Keratinocyte (primary cell): ENCODE data around the gene DMRT2. TPM values are rescaled to one million over a fixed set of nuclear protein-coding genes. Genes with fewer than 3 reads are reported as not detected.

Experiments
- DNase-seq: peaks from one replicate; pipeline ENCODE4 v3.0.0-alpha.2; 2011; ENCODE audit warnings: low read depth, missing footprints, low spot score
- FAIRE-seq: peaks from 2 replicates; lab custom pipeline; 2011; peaks lifted over from hg19 to GRCh38; lab: Jason Lieb, UNC
- H2AFZ ChIP-seq: 2 replicates; pipeline ENCODE4 v1.6.0; 2012; ENCODE audit warnings: low read length, control low read depth, inconsistent platforms; ENCODE audit not compliant: control insufficient read depth
- H3K27ac ChIP-seq: 2 replicates; pipeline ENCODE4 v1.5.1; 2011; ENCODE audit warnings: low read length; ENCODE audit not compliant: control insufficient read depth, insufficient read depth
- H3K27me3 ChIP-seq: 3 replicates; pipeline ENCODE4 v1.6.0; 2011; ENCODE audit warnings: low read length; ENCODE audit not compliant: control insufficient read depth, insufficient read depth; ENCODE audit errors: extremely low read depth
- H3K36me3 ChIP-seq, 2 experiments: 2 replicates in 1 of 2; 3 replicates in 1 of 2; pipeline ENCODE4 v1.5.1; 2011; ENCODE audit warnings: low read length in 2 of 2, mild to moderate bottlenecking in 1 of 2; ENCODE audit not compliant: control insufficient read depth in 2 of 2, insufficient read depth in 2 of 2; ENCODE audit errors: extremely low read depth in 1 of 2
- H3K4me1 ChIP-seq: 3 replicates; pipeline ENCODE4 v1.5.1; 2011; ENCODE audit warnings: low read length; ENCODE audit not compliant: control insufficient read depth, insufficient read depth; ENCODE audit errors: extremely low read depth
- H3K4me2 ChIP-seq: 3 replicates; pipeline ENCODE4 v1.6.0; 2011; ENCODE audit warnings: low read depth, low read length; ENCODE audit not compliant: control insufficient read depth, insufficient read depth; ENCODE audit errors: extremely low read depth
- H3K4me3 ChIP-seq, 3 experiments: fragments of 200-600 bp in 1 of 3; sonication (generic) in 1 of 3; 2 replicates in 2 of 3; 3 replicates in 1 of 3; pipeline ENCODE4 v1.5.1; 2011 to 2016; ENCODE audit warnings: low read length in 3 of 3, mild to moderate bottlenecking in 3 of 3, control low read depth in 2 of 3, inconsistent platforms in 1 of 3, low read depth in 1 of 3, mixed read lengths in 1 of 3, mixed run types in 1 of 3, moderate library complexity in 1 of 3; ENCODE audit not compliant: control insufficient read depth in 2 of 3, insufficient read depth in 2 of 3; ENCODE audit errors: extremely low read depth in 1 of 3
- H3K79me2 ChIP-seq: 2 replicates; pipeline ENCODE4 v1.6.0; 2012; ENCODE audit warnings: low read length; ENCODE audit not compliant: control insufficient read depth, insufficient read depth
- H3K9ac ChIP-seq: 3 replicates; pipeline ENCODE4 v1.6.0; 2011; ENCODE audit warnings: low read length; ENCODE audit not compliant: control insufficient read depth, insufficient read depth; ENCODE audit errors: extremely low read depth
- H3K9me1 ChIP-seq: 3 replicates; pipeline ENCODE4 v1.6.0; 2011; ENCODE audit warnings: low read length; ENCODE audit not compliant: control insufficient read depth, insufficient read depth; ENCODE audit errors: extremely low read depth
- H3K9me3 ChIP-seq: 2 replicates; pipeline ENCODE4 v1.5.1; 2012; ENCODE audit warnings: low read depth, low read length; ENCODE audit not compliant: control insufficient read depth
- H4K20me1 ChIP-seq: 3 replicates; pipeline ENCODE4 v1.6.0; 2011; ENCODE audit warnings: low read length; ENCODE audit not compliant: control insufficient read depth, insufficient read depth; ENCODE audit errors: extremely low read depth
- EZH2 ChIP-seq: IDR thresholded peaks from one replicate; pipeline ENCODE4 v1.6.1; 2012; ENCODE audit warnings: inconsistent platforms, mild to moderate bottlenecking, low read length, moderate library complexity
- dilution Hi-C: fragments of 300-500 bp; cut with MboI; formaldehyde crosslinking; loops from one replicate; pipeline ENCODE4 v1.7.0; 2020; ENCODE audit warnings: low sequenced_read_pairs; ENCODE audit not compliant: extremely low pct_ligation_motif_present
- polyA plus RNA-seq, 5 experiments: library from polyadenylated mRNA; depleted of rRNA in 3 of 5; stranded (reverse) in 3 of 5; stranded (forward) in 1 of 5; unstranded in 1 of 5; fragments of >200 nt; gene quantifications; 1 replicate in 1 of 5; 2 replicates in 3 of 5; 3 replicates in 1 of 5; pipeline versions ENCODE4 v1.2.1 to v1.2.3, GENCODE V29; 2011 to 2012; ENCODE audit warnings: missing spikeins in 2 of 5, low read depth in 1 of 5, low replicate concordance in 1 of 5
- TF ChIP-seq, protein P1 (sequence below), 3 experiments: IDR thresholded peaks in 1 of 3; conservative IDR thresholded peaks in 1 of 3; optimal IDR thresholded peaks in 1 of 3; 2 replicates in 2 of 3; 3 replicates in 1 of 3; pipeline versions ENCODE3 to v1.5.1; 2011; ENCODE audit warnings: low read length in 3 of 3, mild to moderate bottlenecking in 3 of 3, moderate library complexity in 2 of 3, control low read depth in 1 of 3, inconsistent platforms in 1 of 3; ENCODE audit not compliant: insufficient read depth in 2 of 3; ENCODE audit errors: extremely low read depth in 1 of 3

The DMRT2 gene
- polyA plus RNA-seq, 1 donor (not counting 4 experiments of a cell fraction or from before 2014, with no cell fraction given): not detected

DNA sequence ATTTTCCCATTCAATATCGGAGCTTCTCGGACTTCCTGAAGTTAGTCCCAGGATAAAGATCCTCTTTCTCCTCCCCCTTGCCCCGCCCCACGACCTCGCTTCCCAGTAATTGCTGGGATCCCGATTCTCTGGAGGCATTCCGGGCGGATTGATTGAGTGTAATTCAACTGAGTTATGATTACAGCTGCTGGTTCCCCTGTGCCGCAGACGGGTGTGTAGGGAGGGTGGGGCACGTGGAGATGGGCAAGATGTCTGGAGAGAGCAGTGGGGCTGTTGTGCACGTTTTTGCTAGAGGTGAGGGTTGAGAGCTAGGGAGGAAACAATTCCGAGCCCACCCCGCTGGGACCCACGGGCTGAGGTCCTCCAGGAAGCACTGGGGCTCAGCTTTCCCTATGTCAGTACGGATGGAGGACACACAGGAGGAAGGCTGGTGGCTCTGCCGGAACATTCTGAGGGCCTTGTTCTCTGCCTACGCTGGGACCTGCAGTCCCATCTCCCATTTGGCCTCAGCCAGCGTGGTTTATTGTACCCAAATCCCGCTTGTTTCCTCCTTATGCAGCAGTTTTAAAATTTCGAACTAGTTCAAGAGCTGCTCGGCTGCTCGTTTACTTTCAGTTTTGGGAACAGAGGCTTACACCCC lies 2.4 kb upstream of the DMRT2 start:
- no peak for FAIRE-seq
- no peaks in the 10 kb centered on the region for H3K36me3 ChIP-seq
- H3K4me1 ChIP-seq: peaks cover 7% of the 10 kb centered on the region
- H3K27me3 ChIP-seq: peaks cover 97% of the 10 kb centered on the region
- H2AFZ ChIP-seq: peak overlapping the region; percentile 63
- H3K9me3 ChIP-seq: peaks cover 7% of the 10 kb centered on the region
- dilution Hi-C loops: no loop called here
- no peaks in the 10 kb centered on the region for H3K79me2 ChIP-seq
- H4K20me1 ChIP-seq: no peaks in the 10 kb centered on the region
- peak overlapping the region in 2 of 3 experiments; percentile 50 to 69 for H3K4me3 ChIP-seq
- peak overlapping the region; percentile 79 for H3K4me2 ChIP-seq
- DNase-seq: no peak
- no peak for TF ChIP-seq EZH2
- TF ChIP-seq, protein P1, sequence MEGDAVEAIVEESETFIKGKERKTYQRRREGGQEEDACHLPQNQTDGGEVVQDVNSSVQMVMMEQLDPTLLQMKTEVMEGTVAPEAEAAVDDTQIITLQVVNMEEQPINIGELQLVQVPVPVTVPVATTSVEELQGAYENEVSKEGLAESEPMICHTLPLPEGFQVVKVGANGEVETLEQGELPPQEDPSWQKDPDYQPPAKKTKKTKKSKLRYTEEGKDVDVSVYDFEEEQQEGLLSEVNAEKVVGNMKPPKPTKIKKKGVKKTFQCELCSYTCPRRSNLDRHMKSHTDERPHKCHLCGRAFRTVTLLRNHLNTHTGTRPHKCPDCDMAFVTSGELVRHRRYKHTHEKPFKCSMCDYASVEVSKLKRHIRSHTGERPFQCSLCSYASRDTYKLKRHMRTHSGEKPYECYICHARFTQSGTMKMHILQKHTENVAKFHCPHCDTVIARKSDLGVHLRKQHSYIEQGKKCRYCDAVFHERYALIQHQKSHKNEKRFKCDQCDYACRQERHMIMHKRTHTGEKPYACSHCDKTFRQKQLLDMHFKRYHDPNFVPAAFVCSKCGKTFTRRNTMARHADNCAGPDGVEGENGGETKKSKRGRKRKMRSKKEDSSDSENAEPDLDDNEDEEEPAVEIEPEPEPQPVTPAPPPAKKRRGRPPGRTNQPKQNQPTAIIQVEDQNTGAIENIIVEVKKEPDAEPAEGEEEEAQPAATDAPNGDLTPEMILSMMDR (optimal IDR thresholded peaks at IDR 0.05 in 1 of 3, IDR thresholded peaks at IDR 0.05 in 1 of 3, conservative IDR thresholded peaks at IDR 0.05 in 1 of 3; ENCODE audit: extremely low read depth in 1 of 3, insufficient read depth in 2 of 3, low read length in 3 of 3): no peak
- no peak overlapping the region for H3K9ac ChIP-seq
- no peaks in the 10 kb centered on the region for H3K9me1 ChIP-seq
- H3K27ac ChIP-seq: no peak overlapping the region

GRCh38 chr9:1048231-1048619 lies 1.9 kb upstream of the DMRT2 start:
- peaks cover 7% of the 10 kb centered on the region for H3K4me1 ChIP-seq
- H3K9me3 ChIP-seq: peaks cover 7% of the 10 kb centered on the region
- DNase-seq: no peak
- H2AFZ ChIP-seq: no peak overlapping the region
- no peak for TF ChIP-seq EZH2
- TF ChIP-seq, protein P1 (optimal IDR thresholded peaks at IDR 0.05 in 1 of 3, IDR thresholded peaks at IDR 0.05 in 1 of 3, conservative IDR thresholded peaks at IDR 0.05 in 1 of 3; ENCODE audit: extremely low read depth in 1 of 3, insufficient read depth in 2 of 3, low read length in 3 of 3): no peak
- H3K79me2 ChIP-seq: no peaks in the 10 kb centered on the region
- peak overlapping the region; percentile 79 for H3K4me2 ChIP-seq
- no peaks in the 10 kb centered on the region for H4K20me1 ChIP-seq
- peaks cover 97% of the 10 kb centered on the region for H3K27me3 ChIP-seq
- H3K9ac ChIP-seq: no peak overlapping the region
- no peaks in the 10 kb centered on the region for H3K9me1 ChIP-seq
- no peak overlapping the region for H3K27ac ChIP-seq
- dilution Hi-C loops: no loop called here
- H3K36me3 ChIP-seq: no peaks in the 10 kb centered on the region
- H3K4me3 ChIP-seq: peak overlapping the region in 2 of 3 experiments; percentile 50 to 69
- FAIRE-seq: no peak
